Measurements from ENCODE around the gene HSD3B1. TPM values are rescaled to one million over a fixed set of nuclear protein-coding genes. Genes with fewer than 3 reads are reported as not detected.

Gene HSD3B1
- total RNA-seq, 4 donors from 2014 or later = not detected

- Histone ChIP-seq H3K27ac (no peak overlapping the region), H3K4me3 (no peak overlapping the region), H3K36me3 (no peaks in the 10 kb centered on the region), H3K9me3 (no peaks in the 10 kb centered on the region), H3K4me1 (no peaks in the 10 kb centered on the region), H3K27me3 (no peaks in the 10 kb centered on the region)
- no peak for TF ChIP-seq POLR2A (IDR thresholded peaks at IDR 0.05)
- TF ChIP-seq CTCF (IDR thresholded peaks at IDR 0.05) = no peak
- intact Hi-C loops (cut with DNase I; ENCODE audit: low total_unique reads) = no loop called here
- no peak for DNase-seq
These were observed 25.4 kb downstream of the HSD3B1 start for GRCh38 chr1:119532324-119532910.

GRCh38 chr1:119535381-119535780 is 28.4 kb downstream of the HSD3B1 start:
- Histone ChIP-seq H3K36me3 (no peaks in the 10 kb centered on the region), H3K4me3 (no peak overlapping the region), H3K27me3 (no peaks in the 10 kb centered on the region), H3K27ac (no peak overlapping the region), H3K9me3 (no peaks in the 10 kb centered on the region), H3K4me1 (no peaks in the 10 kb centered on the region)
- DNase-seq = no peak
- intact Hi-C loops (cut with DNase I; ENCODE audit: low total_unique reads) = no loop called here
- TF ChIP-seq CTCF (IDR thresholded peaks at IDR 0.05) (no peak), POLR2A (IDR thresholded peaks at IDR 0.05) (no peak)

- DNase-seq = no peak
- Histone ChIP-seq H3K27ac (no peak overlapping the region), H3K27me3 (no peaks in the 10 kb centered on the region), H3K4me3 (no peak overlapping the region), H3K36me3 (no peaks in the 10 kb centered on the region), H3K9me3 (no peaks in the 10 kb centered on the region), H3K4me1 (no peaks in the 10 kb centered on the region)
- TF ChIP-seq POLR2A (IDR thresholded peaks at IDR 0.05) (no peak), CTCF (IDR thresholded peaks at IDR 0.05) (no peak)
- intact Hi-C loops (cut with DNase I; ENCODE audit: low total_unique reads) = no loop called here
These were observed 31.0 kb downstream of the HSD3B1 start for GRCh38 chr1:119537966-119538365.

GRCh38 chr1:119539636-119540035 is 32.6 kb downstream of the HSD3B1 start:
- DNase-seq = no peak
- intact Hi-C loops (cut with DNase I; ENCODE audit: low total_unique reads) = no loop called here

GRCh38 chr1:119541389-119541788 is 34.4 kb downstream of the HSD3B1 start:
- no peak overlapping the region for H3K27ac ChIP-seq
- TF ChIP-seq CTCF (IDR thresholded peaks at IDR 0.05) = no peak
- no peak for TF ChIP-seq POLR2A (IDR thresholded peaks at IDR 0.05)
- intact Hi-C loops (cut with DNase I; ENCODE audit: low total_unique reads) = no loop called here
- no peak overlapping the region for H3K4me3 ChIP-seq
- no peaks in the 10 kb centered on the region for H3K27me3 ChIP-seq
- no peaks in the 10 kb centered on the region for H3K36me3 ChIP-seq
- no peaks in the 10 kb centered on the region for H3K4me1 ChIP-seq
- DNase-seq = no peak
- no peaks in the 10 kb centered on the region for H3K9me3 ChIP-seq

More at GRCh38 chr1:119539636-119540035, 32.6 kb downstream of the HSD3B1 start:
- H3K27ac ChIP-seq = no peak overlapping the region
- no peaks in the 10 kb centered on the region for H3K9me3 ChIP-seq
- no peaks in the 10 kb centered on the region for H3K27me3 ChIP-seq
- H3K36me3 ChIP-seq = no peaks in the 10 kb centered on the region
- TF ChIP-seq POLR2A (IDR thresholded peaks at IDR 0.05) (no peak), CTCF (IDR thresholded peaks at IDR 0.05) (no peak)
- H3K4me3 ChIP-seq = no peak overlapping the region
- no peaks in the 10 kb centered on the region for H3K4me1 ChIP-seq

Measured in uterus (tissue), 4 donors.